HG02588 (cell line): ENCODE measurements around the gene TTLL5.

ENCODE experiments used
- ATAC-seq: cut with Tn5 transposase; IDR thresholded peaks from one replicate; pipeline ENCODE4 v1.9.1; 2021; ENCODE audit warnings: mild to moderate bottlenecking, moderate library complexity; ENCODE audit not compliant: unreplicated experiment

The TTLL5 gene

DNA sequence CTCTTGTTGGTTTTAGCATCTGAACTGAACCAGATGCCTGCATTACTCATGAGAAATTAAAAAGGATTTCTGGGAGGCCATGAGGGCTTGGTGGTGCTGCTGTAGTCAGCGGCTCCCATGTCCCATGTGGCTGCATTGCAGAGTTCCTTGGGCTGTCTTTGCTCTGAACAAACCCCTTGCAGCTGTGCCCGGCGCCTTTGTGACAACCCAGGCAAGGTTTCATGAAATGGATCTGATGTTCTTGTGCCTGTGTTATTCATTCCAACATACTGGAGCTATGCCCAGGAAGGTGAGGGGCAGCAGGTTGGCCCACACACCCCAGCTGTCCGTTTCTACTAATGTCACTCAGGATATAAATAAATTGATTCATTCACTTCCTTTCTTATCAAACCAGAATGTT, 280.0 kb downstream of the TTLL5 start:
- ATAC-seq: no peak

GRCh38 chr14:75944607-75945241, 283.7 kb downstream of the TTLL5 start:
- no peak for ATAC-seq

DNA sequence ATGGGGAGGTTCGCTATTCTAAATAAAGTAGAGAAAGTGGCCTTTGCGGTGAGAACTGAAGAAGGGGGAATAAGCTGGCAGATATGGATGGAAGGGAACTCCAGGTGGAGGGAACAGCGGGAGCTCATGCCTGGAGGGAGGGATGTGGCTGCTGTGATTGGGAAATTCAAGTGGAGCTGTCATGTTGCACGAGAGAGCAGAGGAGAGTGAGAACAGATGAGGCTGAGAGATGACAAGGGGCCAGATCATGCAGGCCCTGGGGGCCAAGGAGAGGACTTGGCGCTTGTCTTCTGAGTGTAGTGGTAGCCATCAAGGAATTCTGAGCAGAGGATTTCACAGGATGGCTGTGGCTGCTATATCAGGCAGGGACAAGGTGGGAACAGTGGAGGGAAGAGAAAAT, 285.7 kb downstream of the TTLL5 start:
- no peak for ATAC-seq

DNA sequence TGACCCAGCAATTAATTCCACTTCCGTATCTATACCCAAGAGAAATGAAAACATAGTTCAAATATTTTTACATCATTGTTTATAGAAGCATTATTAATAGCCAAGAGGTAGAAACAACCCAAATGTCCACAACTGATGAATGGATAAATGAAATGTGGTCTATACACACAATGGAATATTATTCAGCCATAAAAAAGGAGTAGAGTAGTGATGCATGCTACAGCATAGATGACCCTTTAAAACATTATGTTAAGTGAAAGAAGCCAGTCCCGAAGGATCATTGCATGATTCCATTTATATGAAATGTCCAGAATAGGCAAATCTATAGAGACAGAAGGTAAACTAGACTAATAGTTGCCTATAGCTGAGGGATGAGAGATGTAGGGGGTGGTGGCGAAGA, 291.4 kb downstream of the TTLL5 start:
- ATAC-seq: no peak

DNA sequence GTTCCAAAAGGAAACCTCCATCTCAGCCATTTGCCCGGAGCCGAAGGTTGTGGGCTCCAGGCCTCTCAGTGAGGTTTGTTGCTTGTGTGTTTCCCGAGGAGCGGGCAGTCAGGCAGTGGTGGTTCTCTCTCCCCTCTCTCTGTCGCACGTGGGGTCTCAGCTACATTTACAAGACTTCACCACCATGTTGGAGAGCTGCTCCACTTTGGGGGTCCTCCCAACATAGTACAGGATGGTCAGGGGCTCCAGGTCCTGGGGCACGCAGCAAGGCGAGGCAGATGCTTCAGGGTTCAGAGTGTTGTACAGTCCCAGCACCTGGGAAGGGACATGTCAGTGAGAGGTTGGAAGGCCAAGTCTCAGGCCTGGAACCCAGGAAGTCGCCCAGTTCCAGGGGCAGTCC, 298.0 kb downstream of the TTLL5 start:
- ATAC-seq: no peak

- no peak for ATAC-seq
Measured at GRCh38 chr14:75960231-75960630, 299.2 kb downstream of the TTLL5 start.

DNA sequence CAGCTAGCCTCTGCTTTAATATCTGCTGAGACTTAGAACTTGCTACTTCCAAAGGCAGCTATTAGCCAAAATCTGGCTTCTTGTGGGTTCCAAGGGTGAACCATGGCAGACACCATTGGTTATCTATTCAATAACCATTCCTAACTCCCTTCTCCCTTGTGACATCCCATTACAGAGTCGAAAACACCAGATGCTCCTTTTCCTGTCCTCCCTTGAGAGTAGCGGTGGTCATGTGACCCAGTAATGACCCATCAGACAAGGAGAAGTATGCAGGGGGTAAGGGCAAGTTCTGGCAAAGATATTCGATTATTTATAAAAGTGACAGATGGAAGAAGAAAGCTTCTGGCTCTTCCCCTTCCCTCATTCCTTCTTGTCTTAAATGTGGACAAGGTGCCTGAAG, 300.6 kb downstream of the TTLL5 start:
- ATAC-seq: no peak

DNA sequence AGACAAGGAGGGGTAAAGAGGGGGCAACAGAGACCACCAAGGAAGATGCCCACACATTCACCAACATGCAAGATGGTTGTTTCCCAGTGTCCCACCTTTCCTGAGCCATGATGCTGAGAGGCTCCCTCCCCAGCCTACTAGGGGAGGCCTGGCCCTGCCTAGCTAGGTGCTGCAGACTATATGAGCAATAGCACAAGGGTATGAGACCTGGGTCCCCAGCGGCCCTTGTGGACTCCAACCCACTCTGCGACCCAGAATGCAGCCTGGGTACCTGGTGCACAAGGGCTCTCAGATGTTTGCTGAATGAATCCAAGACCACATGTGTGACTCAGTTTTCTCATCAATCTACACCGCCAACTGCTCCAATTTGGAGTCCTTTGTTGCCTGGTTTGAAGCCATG, 306.8 kb downstream of the TTLL5 start:
- no peak for ATAC-seq

DNA sequence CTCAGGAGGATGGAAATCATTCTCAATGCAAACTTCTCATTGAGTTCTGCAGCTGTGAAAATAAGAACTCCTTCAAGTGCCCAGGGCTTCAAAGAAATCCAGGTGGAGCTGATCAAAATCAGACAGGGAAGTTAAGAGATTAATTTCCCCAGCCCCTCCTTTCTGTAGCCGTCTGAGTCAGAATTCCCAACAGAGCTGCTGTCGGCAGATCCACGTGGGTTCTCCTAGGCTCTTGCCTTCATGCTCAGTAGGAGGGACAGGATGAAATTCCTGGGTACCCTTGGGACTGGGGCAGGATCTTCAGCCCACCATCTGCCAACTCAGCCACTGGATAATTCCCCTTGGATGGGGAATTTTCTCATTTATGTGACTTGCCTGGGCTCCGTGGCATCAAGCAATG, 307.4 kb downstream of the TTLL5 start:
- ATAC-seq: no peak

- ATAC-seq: no peak
Measured at GRCh38 chr14:75969126-75969525, 308.1 kb downstream of the TTLL5 start.

GRCh38 chr14:75969891-75970290, 308.8 kb downstream of the TTLL5 start:
- ATAC-seq: no peak

DNA sequence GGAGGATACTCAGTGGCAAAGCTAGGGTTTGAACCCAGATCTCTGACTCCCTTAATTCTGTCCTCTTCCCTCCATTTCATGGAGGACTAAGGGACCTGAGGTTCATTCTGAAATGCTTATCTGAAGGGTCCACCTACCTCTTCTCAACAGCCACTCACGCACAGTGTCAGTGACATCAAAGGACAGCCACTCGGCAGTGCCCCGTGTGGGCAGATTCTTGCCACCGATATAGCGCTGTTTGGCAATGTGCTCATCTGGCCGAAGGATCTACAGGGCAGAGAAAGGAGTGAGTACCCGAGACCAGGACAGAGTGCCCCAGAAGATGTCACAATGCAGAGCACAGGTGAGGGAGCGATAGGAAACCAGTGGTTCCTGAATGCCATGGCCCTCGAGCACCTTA, 309.9 kb downstream of the TTLL5 start:
- ATAC-seq: no peak

GRCh38 chr14:75971509-75971908, 310.5 kb downstream of the TTLL5 start:
- no peak for ATAC-seq

- no peak for ATAC-seq
Measured at GRCh38 chr14:75972801-75973421, 311.9 kb downstream of the TTLL5 start.

- ATAC-seq: no peak
Measured at GRCh38 chr14:75976826-75977581, 316.0 kb downstream of the TTLL5 start.

DNA sequence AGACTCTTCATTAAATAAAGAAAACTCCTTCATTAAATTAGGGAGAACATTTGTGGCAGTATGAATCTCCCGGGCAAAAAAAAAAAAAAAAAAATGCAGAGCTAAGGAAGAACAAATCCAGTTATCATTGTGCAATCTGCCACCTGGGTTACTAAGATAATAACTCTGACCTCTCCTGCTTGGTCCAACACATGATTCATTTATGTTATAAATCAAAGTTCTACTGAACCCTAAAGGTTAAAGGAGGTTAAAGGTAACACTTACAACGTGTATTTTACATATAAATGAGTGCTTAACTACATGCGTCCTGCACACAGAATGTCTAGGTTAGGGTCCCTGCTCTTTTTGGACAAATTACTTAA, 316.5 kb downstream of the TTLL5 start:
- ATAC-seq: no peak

- no peak for ATAC-seq
Measured at GRCh38 chr14:75978249-75978731, 317.2 kb downstream of the TTLL5 start.

GRCh38 chr14:75979071-75979571, 318.1 kb downstream of the TTLL5 start:
- ATAC-seq: no peak

DNA sequence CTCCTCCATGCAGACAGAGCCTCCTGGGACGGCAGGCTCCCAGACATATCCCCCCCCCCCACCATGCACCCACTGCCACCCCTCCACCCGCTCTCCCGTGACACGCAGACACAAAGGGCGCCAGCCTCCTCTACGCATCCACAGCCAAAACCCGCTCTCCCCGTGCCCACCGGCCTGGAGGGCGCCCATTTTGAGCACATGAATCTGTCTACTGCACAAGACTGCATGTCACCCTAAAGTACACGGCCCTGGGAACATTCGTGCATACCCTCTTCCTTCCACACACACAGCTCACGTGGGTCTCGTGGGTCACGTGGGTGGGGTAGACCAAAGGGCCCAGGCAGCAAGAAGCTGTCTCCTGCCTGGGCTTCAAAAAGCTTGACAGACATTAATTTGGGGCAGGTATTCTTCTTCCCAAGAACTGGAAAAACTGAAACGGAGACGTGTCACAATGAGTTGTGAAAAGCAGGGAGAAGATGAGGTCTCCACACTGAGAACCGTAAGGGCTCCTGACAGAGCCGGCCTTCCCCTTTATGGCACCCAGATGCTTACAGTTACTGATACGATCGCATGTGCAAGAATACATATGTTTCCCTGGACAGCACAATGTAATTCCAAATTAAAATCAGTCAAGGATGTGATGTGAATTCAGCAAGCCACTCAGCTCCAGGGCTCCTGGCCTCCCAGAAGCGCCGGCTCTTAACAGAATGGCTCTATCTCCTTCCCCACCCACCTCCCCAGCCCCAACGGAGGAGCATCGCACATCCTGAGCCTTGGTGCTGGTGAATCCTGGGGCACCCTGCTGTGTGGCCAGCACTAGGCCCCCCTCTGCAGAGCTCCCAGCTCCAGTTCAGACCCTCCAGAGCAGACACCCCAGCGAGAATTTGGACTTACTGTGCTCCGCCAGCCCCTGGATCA, 318.9 kb downstream of the TTLL5 start:
- ATAC-seq: no peak

DNA sequence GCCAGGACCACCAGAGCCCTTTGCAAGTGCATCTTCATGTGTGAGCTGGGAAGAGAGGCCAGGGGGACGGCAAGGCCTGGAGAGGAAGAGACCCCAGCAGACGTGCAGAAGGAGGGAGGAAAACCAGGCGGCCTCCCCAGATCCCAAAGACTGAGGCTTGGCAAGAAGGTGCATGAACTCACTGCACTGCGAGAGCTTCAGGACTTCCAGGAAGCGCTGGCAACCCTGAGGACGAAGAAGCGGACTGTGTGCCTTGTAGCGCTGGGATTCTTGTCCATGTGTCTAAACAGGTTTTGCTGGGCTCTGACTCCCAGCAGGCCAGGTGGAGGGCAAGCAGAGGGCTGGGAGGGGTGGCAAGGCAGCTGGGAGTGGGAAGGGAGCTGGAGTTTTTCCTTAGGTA, 319.8 kb downstream of the TTLL5 start:
- ATAC-seq: no peak
